ENCODE measurements around the gene ATG16L1.

ATG16L1 gene

DNA sequence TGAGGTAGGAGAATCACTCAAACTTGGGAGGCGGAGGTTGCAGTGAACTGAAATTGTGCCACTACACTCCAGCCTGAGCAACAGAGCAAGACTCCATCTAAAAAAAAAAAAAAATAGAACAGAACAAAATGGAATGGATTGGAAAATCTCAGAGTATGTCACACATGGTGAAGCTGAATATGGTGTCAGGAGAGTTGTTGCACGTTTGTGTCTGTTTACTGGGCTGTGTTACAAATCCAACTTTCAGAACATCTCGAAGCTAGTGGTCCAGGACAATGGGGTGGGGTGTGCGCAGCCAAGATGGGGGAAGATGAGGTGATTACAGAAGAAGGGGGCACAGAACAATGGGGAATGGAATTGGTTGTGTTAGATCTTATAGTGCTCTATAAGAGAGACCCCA lies 73.8 kb downstream of the ATG16L1 start:
- no peak overlapping the region for H3K4me2 ChIP-seq (ENCODE audit: insufficient read depth, low read length)
- H3K9ac ChIP-seq (ENCODE audit: low read depth, low read length) = no peak overlapping the region
- DNase-seq (no peak), ATAC-seq (ENCODE audit: insufficient read depth, low read depth) (no peak)
- H3K27ac ChIP-seq (ENCODE audit: low read length) = no peak overlapping the region
- no peaks in the 10 kb centered on the region for H3K9me3 ChIP-seq (ENCODE audit: insufficient read depth, low read length, severe bottlenecking)
- H3K4me3 ChIP-seq (ENCODE audit: low read depth in 1 of 2, low read length in 2 of 2) = no peak overlapping the region
- H4K20me1 ChIP-seq (ENCODE audit: insufficient read depth, low read length) = no peaks in the 10 kb centered on the region
- H2AFZ ChIP-seq (ENCODE audit: low read depth, low read length) = no peak overlapping the region
- H3K27me3 ChIP-seq (ENCODE audit: insufficient read depth, low read length, poor library complexity) = peaks cover 2% of the 10 kb centered on the region
- no peaks in the 10 kb centered on the region for H3K36me3 ChIP-seq (ENCODE audit: insufficient read depth, low read length)
- H3K4me1 ChIP-seq (ENCODE audit: insufficient read depth, low read length) = no peaks in the 10 kb centered on the region
- TF ChIP-seq, protein P1, sequence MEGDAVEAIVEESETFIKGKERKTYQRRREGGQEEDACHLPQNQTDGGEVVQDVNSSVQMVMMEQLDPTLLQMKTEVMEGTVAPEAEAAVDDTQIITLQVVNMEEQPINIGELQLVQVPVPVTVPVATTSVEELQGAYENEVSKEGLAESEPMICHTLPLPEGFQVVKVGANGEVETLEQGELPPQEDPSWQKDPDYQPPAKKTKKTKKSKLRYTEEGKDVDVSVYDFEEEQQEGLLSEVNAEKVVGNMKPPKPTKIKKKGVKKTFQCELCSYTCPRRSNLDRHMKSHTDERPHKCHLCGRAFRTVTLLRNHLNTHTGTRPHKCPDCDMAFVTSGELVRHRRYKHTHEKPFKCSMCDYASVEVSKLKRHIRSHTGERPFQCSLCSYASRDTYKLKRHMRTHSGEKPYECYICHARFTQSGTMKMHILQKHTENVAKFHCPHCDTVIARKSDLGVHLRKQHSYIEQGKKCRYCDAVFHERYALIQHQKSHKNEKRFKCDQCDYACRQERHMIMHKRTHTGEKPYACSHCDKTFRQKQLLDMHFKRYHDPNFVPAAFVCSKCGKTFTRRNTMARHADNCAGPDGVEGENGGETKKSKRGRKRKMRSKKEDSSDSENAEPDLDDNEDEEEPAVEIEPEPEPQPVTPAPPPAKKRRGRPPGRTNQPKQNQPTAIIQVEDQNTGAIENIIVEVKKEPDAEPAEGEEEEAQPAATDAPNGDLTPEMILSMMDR (IDR thresholded peaks at IDR 0.05; ENCODE audit: borderline replicate concordance, extremely low read depth, low read length, poor library complexity, severe bottlenecking) = no peak
- no peak for TF ChIP-seq EZH2 (IDR thresholded peaks at IDR 0.05; ENCODE audit: borderline replicate concordance, low read depth, low read length, severe bottlenecking)
- no peaks in the 10 kb centered on the region for H3K79me2 ChIP-seq (ENCODE audit: insufficient read depth, low read length)

DNA sequence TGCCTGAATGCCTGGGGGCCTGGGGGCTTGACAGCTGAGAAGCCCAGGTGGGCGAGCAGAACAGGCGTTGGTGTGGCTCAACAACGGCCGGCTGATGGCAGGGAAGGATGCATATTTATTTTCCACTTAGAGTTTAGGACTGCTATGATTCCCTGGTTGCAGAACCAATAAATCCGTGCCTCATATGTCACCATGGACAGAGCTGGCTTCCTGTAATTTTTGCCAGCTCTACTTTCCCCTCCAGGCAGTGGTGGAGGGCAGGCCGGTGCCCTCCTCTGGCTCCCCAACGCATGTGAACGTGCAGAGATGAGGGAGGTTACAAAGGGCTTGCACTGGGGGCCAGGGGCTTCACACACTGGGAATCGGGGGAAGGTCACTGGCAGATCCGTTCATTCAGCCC lies 74.3 kb downstream of the ATG16L1 start:
- H3K9ac ChIP-seq (ENCODE audit: low read depth, low read length) = no peak overlapping the region
- no peaks in the 10 kb centered on the region for H3K27me3 ChIP-seq (ENCODE audit: insufficient read depth, low read length, poor library complexity)
- TF ChIP-seq, protein P1 (IDR thresholded peaks at IDR 0.05; ENCODE audit: borderline replicate concordance, extremely low read depth, low read length, poor library complexity, severe bottlenecking) = no peak
- TF ChIP-seq EZH2 (IDR thresholded peaks at IDR 0.05; ENCODE audit: borderline replicate concordance, low read depth, low read length, severe bottlenecking) = no peak
- no peak overlapping the region for H3K4me2 ChIP-seq (ENCODE audit: insufficient read depth, low read length)
- no peak for ATAC-seq (ENCODE audit: insufficient read depth, low read depth)
- no peaks in the 10 kb centered on the region for H3K4me1 ChIP-seq (ENCODE audit: insufficient read depth, low read length)
- no peaks in the 10 kb centered on the region for H4K20me1 ChIP-seq (ENCODE audit: insufficient read depth, low read length)
- H3K27ac ChIP-seq (ENCODE audit: low read length) = no peak overlapping the region
- no peaks in the 10 kb centered on the region for H3K79me2 ChIP-seq (ENCODE audit: insufficient read depth, low read length)
- no peaks in the 10 kb centered on the region for H3K36me3 ChIP-seq (ENCODE audit: insufficient read depth, low read length)
- H2AFZ ChIP-seq (ENCODE audit: low read depth, low read length) = no peak overlapping the region
- no peak for DNase-seq
- no peak overlapping the region for H3K4me3 ChIP-seq (ENCODE audit: low read depth in 1 of 2, low read length in 2 of 2)
- H3K9me3 ChIP-seq (ENCODE audit: insufficient read depth, low read length, severe bottlenecking) = no peaks in the 10 kb centered on the region

DNA sequence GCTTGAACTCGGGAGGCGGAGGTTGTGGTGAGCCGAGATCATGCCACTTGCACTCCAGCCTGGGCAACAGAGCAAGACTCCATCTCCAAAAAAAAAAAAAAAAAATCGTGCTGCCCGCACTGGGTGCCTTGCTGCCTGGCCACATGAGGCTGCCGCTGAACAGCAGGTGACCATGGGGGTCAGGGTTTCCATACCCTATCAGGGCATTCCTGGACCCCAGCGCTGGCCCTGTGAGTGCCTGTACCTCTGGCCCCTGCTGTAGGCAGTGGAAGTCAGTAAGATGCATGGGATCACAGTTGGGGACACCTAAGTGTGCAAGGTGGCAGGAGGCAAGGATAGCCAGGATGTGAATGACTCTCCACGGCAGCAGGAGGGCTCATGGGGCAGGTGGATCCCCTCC lies 75.0 kb downstream of the ATG16L1 start:
- no peaks in the 10 kb centered on the region for H3K4me1 ChIP-seq (ENCODE audit: insufficient read depth, low read length)
- no peaks in the 10 kb centered on the region for H3K27me3 ChIP-seq (ENCODE audit: insufficient read depth, low read length, poor library complexity)
- H3K36me3 ChIP-seq (ENCODE audit: insufficient read depth, low read length) = no peaks in the 10 kb centered on the region
- no peaks in the 10 kb centered on the region for H3K9me3 ChIP-seq (ENCODE audit: insufficient read depth, low read length, severe bottlenecking)
- no peak overlapping the region for H2AFZ ChIP-seq (ENCODE audit: low read depth, low read length)
- H3K79me2 ChIP-seq (ENCODE audit: insufficient read depth, low read length) = no peaks in the 10 kb centered on the region
- no peaks in the 10 kb centered on the region for H4K20me1 ChIP-seq (ENCODE audit: insufficient read depth, low read length)
- TF ChIP-seq EZH2 (IDR thresholded peaks at IDR 0.05; ENCODE audit: borderline replicate concordance, low read depth, low read length, severe bottlenecking) = no peak
- TF ChIP-seq, protein P1 (IDR thresholded peaks at IDR 0.05; ENCODE audit: borderline replicate concordance, extremely low read depth, low read length, poor library complexity, severe bottlenecking) = no peak
- no peak overlapping the region for H3K9ac ChIP-seq (ENCODE audit: low read depth, low read length)
- H3K4me3 ChIP-seq (ENCODE audit: low read depth in 1 of 2, low read length in 2 of 2) = no peak overlapping the region
- H3K4me2 ChIP-seq (ENCODE audit: insufficient read depth, low read length) = no peak overlapping the region
- ATAC-seq (ENCODE audit: insufficient read depth, low read depth) = no peak
- H3K27ac ChIP-seq (ENCODE audit: low read length) = no peak overlapping the region
- no peak for DNase-seq

DNA sequence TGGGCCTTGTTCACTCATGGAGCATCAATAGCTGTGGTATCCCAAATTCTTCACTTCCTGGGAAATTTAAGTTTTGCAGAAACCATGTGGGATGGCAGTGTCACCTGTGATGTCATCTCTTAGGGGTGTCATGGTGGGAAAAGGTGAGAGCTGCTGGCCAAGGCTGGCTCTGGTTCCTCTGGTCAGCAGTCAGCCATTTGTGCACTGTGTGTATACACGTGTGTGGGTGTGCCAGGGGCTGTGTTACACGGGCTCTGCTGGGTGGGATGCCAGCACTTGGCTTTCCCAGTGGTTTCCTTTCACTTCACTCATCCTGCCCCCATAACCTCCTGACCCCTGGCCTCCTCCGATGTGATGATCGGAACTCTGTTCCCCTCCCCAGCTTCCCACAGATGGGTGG lies 77.4 kb downstream of the ATG16L1 start:
- no peak overlapping the region for H2AFZ ChIP-seq (ENCODE audit: low read depth, low read length)
- H3K9ac ChIP-seq (ENCODE audit: low read depth, low read length) = no peak overlapping the region
- no peak for TF ChIP-seq EZH2 (IDR thresholded peaks at IDR 0.05; ENCODE audit: borderline replicate concordance, low read depth, low read length, severe bottlenecking)
- TF ChIP-seq, protein P1 (IDR thresholded peaks at IDR 0.05; ENCODE audit: borderline replicate concordance, extremely low read depth, low read length, poor library complexity, severe bottlenecking) = no peak
- no peak overlapping the region for H3K4me2 ChIP-seq (ENCODE audit: insufficient read depth, low read length)
- H3K27me3 ChIP-seq (ENCODE audit: insufficient read depth, low read length, poor library complexity) = no peaks in the 10 kb centered on the region
- no peaks in the 10 kb centered on the region for H4K20me1 ChIP-seq (ENCODE audit: insufficient read depth, low read length)
- no peak for ATAC-seq (ENCODE audit: insufficient read depth, low read depth)
- no peak overlapping the region for H3K4me3 ChIP-seq (ENCODE audit: low read depth in 1 of 2, low read length in 2 of 2)
- H3K27ac ChIP-seq (ENCODE audit: low read length) = no peak overlapping the region
- H3K36me3 ChIP-seq (ENCODE audit: insufficient read depth, low read length) = no peaks in the 10 kb centered on the region
- no peaks in the 10 kb centered on the region for H3K9me3 ChIP-seq (ENCODE audit: insufficient read depth, low read length, severe bottlenecking)
- DNase-seq = no peak
- no peaks in the 10 kb centered on the region for H3K79me2 ChIP-seq (ENCODE audit: insufficient read depth, low read length)
- 0 out of 2 replicates have a peak, but pooled peaks cover 3% of the 10 kb centered on the region for H3K4me1 ChIP-seq (ENCODE audit: insufficient read depth, low read length)

Measured in DND-41 (cell line).